ENCODE measurements around the gene RPL3. TPM values are rescaled to one million over a fixed set of nuclear protein-coding genes. Genes with fewer than 3 reads are reported as not detected.

Gene RPL3
- total and polyA plus RNA-seq, 2 of the 4 experiments (the other 2 are of a cell fraction) = 2,871 to 3,312 TPM

DNA sequence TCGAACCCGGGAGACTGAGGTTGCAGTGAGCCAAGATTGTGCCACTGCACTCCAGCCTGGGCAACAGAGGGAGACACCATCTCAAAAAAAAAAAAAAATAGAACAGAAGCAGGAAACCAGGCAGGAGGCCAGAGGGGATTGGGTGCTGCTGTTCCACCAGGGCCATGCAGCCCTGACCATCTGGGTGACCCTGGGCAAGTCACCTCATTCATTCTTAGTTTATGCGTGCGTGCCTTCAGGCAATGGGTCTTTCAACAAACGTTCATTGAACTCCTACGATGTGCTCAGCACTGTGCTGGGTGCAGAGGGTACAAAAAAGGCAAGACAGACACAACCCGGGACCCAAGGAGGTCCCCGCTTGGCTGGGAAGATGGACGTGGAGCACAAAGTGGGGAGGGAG is 18.3 kb downstream of the RPL3 start:
- H3K9me3 ChIP-seq (ENCODE audit: control insufficient read depth, insufficient read depth, low read length) = no peaks in the 10 kb centered on the region
- H3K4ac ChIP-seq (ENCODE audit: low read depth, low read length) = no peak overlapping the region
- H3K79me1 ChIP-seq (ENCODE audit: low read depth in 1 of 2, low read length in 2 of 2) = no peaks in the 10 kb centered on the region
- peaks cover 13% of the 10 kb centered on the region for H3K4me1 ChIP-seq (ENCODE audit: control insufficient read depth, insufficient read depth, low read length)
- H4K5ac ChIP-seq (ENCODE audit: low read depth, low read length) = no peak overlapping the region
- CTCF ChIA-PET = interaction anchor here (0.8 kb wide), 1 partner anchor 15 kb away, joined by 6 read pairs; no protein-coding TSS in a partner anchor
- dilution Hi-C loops (cut with HindIII; ENCODE audit: low sequenced_read_pairs, unreplicated experiment) = no loop called here
- no peaks in the 10 kb centered on the region for H3K27me3 ChIP-seq (ENCODE audit: control insufficient read depth, insufficient read depth, low read length)
- no peak overlapping the region for H4K8ac ChIP-seq (ENCODE audit: low read depth in 2 of 2, low read length in 2 of 2)
- intact Hi-C loops (cut with micrococcal nuclease) = no loop called here
- no peak overlapping the region for H2BK15ac ChIP-seq (ENCODE audit: low read depth, low read length)
- no peak for DNase-seq
- no peak overlapping the region for H2BK5ac ChIP-seq (ENCODE audit: low read depth, low read length, poor library complexity, severe bottlenecking)
- in situ Hi-C loops (cut with MboI; ENCODE audit: low sequenced_read_pairs) = loop anchor here (10.0 kb wide), 1 partner anchor 436 kb away; no protein-coding TSS in a partner anchor
- H3K4me2 ChIP-seq (ENCODE audit: low read depth, low read length) = no peak overlapping the region
- 86% methylated on average over 5 of the region's 9 CpGs; no CpG with 5 or more reads in 1 of the 2 experiments for WGBS, 2 experiments (ENCODE audit: extremely low coverage in 2 of 2, insufficient read length in 1 of 2)
- no peak overlapping the region for H2AK9ac ChIP-seq (replicated peaks; ENCODE audit: low read depth, low read length, poor library complexity)
- H3K23ac ChIP-seq (ENCODE audit: low read depth, low read length) = no peak overlapping the region
- no peak overlapping the region for H2BK20ac ChIP-seq (ENCODE audit: low read depth, low read length)
- H3K14ac ChIP-seq (replicated peaks; ENCODE audit: low read depth, low read length) = no peak overlapping the region
- POLR2A ChIA-PET (ENCODE audit: unreplicated experiment) = no interaction called here
- H3K27ac ChIP-seq (ENCODE audit: insufficient read depth, low read length) = no peak overlapping the region
- no peak for TF ChIP-seq RFX5 (IDR thresholded peaks at IDR 0.05; ENCODE audit: low read depth, low read length)
- no peak for TF ChIP-seq RCOR1 (IDR thresholded peaks at IDR 0.05; ENCODE audit: insufficient replicate concordance, low read length)
- TF ChIP-seq CEBPB (IDR thresholded peaks at IDR 0.05; ENCODE audit: low read depth, low read length) = no peak
- TF ChIP-seq, protein P1, sequence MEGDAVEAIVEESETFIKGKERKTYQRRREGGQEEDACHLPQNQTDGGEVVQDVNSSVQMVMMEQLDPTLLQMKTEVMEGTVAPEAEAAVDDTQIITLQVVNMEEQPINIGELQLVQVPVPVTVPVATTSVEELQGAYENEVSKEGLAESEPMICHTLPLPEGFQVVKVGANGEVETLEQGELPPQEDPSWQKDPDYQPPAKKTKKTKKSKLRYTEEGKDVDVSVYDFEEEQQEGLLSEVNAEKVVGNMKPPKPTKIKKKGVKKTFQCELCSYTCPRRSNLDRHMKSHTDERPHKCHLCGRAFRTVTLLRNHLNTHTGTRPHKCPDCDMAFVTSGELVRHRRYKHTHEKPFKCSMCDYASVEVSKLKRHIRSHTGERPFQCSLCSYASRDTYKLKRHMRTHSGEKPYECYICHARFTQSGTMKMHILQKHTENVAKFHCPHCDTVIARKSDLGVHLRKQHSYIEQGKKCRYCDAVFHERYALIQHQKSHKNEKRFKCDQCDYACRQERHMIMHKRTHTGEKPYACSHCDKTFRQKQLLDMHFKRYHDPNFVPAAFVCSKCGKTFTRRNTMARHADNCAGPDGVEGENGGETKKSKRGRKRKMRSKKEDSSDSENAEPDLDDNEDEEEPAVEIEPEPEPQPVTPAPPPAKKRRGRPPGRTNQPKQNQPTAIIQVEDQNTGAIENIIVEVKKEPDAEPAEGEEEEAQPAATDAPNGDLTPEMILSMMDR (conservative IDR thresholded peaks at IDR 0.05; ENCODE audit: low read depth, low read length) = no peak
- no peak for TF ChIP-seq NFE2L2 (IDR thresholded peaks at IDR 0.05; ENCODE audit: low read depth, low read length)
- no peak for TF ChIP-seq RAD21 (IDR thresholded peaks at IDR 0.05; ENCODE audit: low read length)
- no peak for TF ChIP-seq CHD1 (IDR thresholded peaks at IDR 0.05; ENCODE audit: low read depth, low read length)
- no peak for TF ChIP-seq SMC3 (IDR thresholded peaks at IDR 0.05; ENCODE audit: low read depth, low read length)
- TF ChIP-seq MAZ (IDR thresholded peaks at IDR 0.05; ENCODE audit: borderline replicate concordance, low read depth, low read length) = no peak
- TF ChIP-seq POLR2A (IDR thresholded peaks at IDR 0.05; ENCODE audit: low read depth, low read length) = no peak
- TF ChIP-seq, protein P2, sequence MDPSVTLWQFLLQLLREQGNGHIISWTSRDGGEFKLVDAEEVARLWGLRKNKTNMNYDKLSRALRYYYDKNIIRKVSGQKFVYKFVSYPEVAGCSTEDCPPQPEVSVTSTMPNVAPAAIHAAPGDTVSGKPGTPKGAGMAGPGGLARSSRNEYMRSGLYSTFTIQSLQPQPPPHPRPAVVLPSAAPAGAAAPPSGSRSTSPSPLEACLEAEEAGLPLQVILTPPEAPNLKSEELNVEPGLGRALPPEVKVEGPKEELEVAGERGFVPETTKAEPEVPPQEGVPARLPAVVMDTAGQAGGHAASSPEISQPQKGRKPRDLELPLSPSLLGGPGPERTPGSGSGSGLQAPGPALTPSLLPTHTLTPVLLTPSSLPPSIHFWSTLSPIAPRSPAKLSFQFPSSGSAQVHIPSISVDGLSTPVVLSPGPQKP (IDR thresholded peaks at IDR 0.05; ENCODE audit: borderline replicate concordance, low read depth, low read length) = no peak
- H2AFZ ChIP-seq (replicated peaks; ENCODE audit: low read length, poor library complexity) = no peak overlapping the region
- H3K36me3 ChIP-seq (ENCODE audit: control insufficient read depth, insufficient read depth, low read length) = peaks cover under 1% of the 10 kb centered on the region; the same call in 1 of the 2 replicates
- H4K20me1 ChIP-seq (ENCODE audit: insufficient read depth, low read length) = no peaks in the 10 kb centered on the region; the same call in 1 of the 2 replicates
- no peaks in the 10 kb centered on the region for H3K9me1 ChIP-seq (ENCODE audit: insufficient read depth, low read length)
- no peak overlapping the region for H3K9ac ChIP-seq (ENCODE audit: low read depth, low read length)
- BruUV-seq (replicated peaks) = no TSS peak
- H3K4me3 ChIP-seq (ENCODE audit: insufficient read depth, low read depth, low read length) = no peak overlapping the region
- no peak overlapping the region for H3K18ac ChIP-seq (ENCODE audit: low read depth, low read length)
- no peak overlapping the region for H2AK5ac ChIP-seq (ENCODE audit: low read depth, low read length)
- H2BK120ac ChIP-seq (ENCODE audit: low read depth, low read length) = no peak overlapping the region
- no peak overlapping the region for H4K91ac ChIP-seq (ENCODE audit: insufficient read depth, low read depth, low read length)
- no peak overlapping the region for H3K56ac ChIP-seq (ENCODE audit: extremely low read depth, insufficient read depth, low read length)
- ATAC-seq (ENCODE audit: low read depth) = no peak

All from IMR-90 (cell line).